22Rv1 (cell line): ENCODE data around the gene ZFYVE26.

Source experiments
- H3K27ac ChIP-seq: fragments of 450-650 bp; 2 replicates; pipeline ENCODE4 v1.5.1; 2017
- ZFX ChIP-seq: fragments of 450-650 bp; IDR thresholded peaks from 2 replicates; pipeline ENCODE4 v1.6.1; 2017; ENCODE audit warnings: antibody characterized with exemption, borderline replicate concordance
- TF ChIP-seq, protein P1 (sequence below): fragments of 450-650 bp; IDR thresholded peaks from 2 replicates; pipeline ENCODE4 v1.5.1; 2017; ENCODE audit warnings: mild to moderate bottlenecking

The ZFYVE26 gene

DNA sequence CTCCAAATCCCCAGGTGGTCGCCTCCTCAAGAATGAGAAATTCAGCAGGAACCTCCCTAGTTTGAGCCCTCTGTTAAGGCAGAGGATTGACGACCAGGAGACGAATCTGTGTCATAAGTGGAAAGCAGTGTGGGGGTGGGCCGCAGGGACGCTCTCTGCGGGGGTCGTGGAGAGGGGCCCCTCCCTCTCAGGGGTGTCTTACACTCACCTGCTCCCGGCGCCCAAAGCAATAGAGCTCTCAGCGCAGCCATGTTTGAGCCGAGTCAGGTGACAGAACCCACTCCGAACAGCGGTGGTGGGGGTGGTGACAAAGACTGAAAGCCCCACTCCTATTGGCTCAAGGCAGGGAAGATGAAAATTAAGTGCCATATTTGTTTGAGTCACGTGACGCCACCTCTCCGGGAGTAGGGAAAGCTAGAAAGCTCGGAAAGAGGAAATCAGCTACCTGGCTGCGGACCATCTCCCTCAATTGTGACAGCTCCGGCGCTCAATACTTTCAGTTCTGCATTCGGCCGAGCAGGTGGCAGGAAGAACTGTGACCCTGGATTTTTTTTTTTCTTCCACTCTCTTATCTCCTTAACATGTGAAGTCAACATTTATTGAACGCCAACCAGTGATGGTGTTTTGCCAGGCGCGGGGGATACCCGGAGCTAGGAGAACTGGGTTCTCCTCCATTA, at the start of gene ZFYVE26:
ZFYVE26 (minus strand) TSS at position 265 of the 677 bp plus-strand sequence. CDS start 627 bp downstream, outside the sequence.
- TF ChIP-seq ZFX: no peak
- TF ChIP-seq, protein P1, sequence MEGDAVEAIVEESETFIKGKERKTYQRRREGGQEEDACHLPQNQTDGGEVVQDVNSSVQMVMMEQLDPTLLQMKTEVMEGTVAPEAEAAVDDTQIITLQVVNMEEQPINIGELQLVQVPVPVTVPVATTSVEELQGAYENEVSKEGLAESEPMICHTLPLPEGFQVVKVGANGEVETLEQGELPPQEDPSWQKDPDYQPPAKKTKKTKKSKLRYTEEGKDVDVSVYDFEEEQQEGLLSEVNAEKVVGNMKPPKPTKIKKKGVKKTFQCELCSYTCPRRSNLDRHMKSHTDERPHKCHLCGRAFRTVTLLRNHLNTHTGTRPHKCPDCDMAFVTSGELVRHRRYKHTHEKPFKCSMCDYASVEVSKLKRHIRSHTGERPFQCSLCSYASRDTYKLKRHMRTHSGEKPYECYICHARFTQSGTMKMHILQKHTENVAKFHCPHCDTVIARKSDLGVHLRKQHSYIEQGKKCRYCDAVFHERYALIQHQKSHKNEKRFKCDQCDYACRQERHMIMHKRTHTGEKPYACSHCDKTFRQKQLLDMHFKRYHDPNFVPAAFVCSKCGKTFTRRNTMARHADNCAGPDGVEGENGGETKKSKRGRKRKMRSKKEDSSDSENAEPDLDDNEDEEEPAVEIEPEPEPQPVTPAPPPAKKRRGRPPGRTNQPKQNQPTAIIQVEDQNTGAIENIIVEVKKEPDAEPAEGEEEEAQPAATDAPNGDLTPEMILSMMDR: no peak
- H3K27ac ChIP-seq: peak within 1 kb of the TSS; percentile 80

DNA sequence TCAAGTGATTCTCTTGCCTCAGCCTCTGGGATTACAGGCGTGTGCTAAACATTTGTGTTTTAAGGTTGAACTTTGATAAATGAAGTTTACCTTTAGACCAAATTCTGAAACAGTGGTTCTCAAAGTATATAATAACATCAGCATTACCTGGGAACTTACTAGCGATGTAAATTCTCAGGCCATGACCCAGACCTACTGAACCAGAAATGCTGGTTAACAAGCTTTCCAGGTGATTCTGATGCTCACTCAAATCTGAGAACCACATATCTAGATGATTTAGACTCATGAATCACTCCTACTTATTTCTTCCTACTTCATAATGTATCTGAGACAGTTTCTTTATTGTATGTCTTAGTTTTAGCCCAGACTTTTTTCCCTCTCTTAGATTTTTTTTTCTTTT, 46.8 kb upstream of the ZFYVE26 start:
- TF ChIP-seq, protein P1: no peak
- TF ChIP-seq ZFX: no peak

DNA sequence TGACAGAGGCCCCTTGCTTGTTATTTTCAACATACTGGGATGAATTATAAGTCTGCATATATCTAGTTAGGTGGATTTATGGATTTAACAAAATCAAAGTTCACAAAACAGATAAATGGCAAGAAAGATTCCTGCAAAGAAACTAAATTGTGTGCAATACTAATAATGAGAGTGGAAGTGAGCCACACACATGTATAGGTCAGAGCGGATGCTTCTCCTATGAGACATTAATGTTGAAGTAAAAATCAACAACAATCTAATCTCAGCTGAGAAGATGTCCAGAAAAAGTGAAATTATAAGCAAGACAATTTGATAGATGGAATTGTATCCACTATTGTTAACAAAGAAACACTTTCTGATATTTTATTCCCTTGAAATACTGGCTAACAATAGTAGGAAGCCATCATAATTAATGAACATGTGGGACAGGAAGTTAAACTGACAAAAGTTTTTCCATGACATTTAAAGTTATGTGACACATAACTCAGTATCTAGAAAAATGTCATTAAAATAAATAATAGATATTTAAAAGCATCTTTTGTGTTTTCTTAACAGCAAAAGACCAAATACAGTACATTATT, 42.9 kb upstream of the ZFYVE26 start:
- no peak for TF ChIP-seq ZFX
- TF ChIP-seq, protein P1: no peak
- no peak overlapping the region for H3K27ac ChIP-seq

More for the DNA sequence above, 46.8 kb upstream of the ZFYVE26 start:
- no peak overlapping the region for H3K27ac ChIP-seq

DNA sequence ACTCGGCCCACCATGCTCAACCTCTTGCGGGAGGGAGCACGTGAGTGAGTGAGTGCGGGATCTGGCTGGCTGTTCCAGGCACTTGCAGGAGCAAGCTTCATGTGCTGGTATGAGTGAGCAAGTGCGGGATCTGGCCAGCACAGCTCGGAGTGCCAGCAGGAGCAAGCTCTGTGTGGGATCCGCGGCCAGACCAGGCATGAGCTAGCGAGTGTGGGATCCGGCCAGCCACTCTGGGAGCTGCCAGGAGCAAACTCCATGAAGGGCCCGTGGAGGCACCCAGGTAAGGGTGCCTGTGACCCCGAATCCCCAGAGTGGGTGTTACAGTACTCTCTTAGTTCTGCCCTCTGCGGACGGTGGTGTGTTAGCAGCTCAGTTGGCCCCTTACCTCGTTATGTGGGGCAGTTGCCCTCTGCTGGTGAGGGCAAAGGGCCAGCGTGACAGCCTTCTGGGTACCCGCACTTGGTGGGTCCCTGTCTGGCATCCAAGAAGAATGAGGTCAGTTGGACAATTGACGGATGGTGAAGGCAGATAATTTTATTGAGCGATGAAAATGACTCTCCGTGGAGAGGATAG, 41.5 kb upstream of the ZFYVE26 start:
- no peak overlapping the region for H3K27ac ChIP-seq
- TF ChIP-seq, protein P1: peak; percentile 13; the same call in 1 of the 2 replicates
- no peak for TF ChIP-seq ZFX

DNA sequence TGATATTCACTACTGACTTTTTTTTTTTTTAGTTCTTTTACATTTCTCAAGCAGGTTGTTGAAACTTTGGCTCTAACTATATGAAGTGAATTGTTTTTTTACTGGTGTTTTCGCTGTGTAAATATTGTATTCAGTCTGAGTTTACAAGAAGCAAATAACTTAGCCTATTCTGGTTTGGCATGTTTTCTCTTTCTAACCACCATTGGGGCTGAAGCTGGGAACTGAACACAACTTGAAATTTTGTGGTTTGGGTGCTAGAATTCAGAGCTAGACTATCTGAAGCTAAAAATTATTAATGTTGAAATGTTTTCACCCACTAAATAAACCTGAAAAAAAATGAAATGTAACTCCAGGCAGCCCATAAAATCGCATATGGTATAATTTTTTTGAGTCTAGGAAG, 40.4 kb upstream of the ZFYVE26 start:
- peak overlapping the region; percentile 43 for H3K27ac ChIP-seq
- TF ChIP-seq, protein P1: no peak
- no peak for TF ChIP-seq ZFX

DNA sequence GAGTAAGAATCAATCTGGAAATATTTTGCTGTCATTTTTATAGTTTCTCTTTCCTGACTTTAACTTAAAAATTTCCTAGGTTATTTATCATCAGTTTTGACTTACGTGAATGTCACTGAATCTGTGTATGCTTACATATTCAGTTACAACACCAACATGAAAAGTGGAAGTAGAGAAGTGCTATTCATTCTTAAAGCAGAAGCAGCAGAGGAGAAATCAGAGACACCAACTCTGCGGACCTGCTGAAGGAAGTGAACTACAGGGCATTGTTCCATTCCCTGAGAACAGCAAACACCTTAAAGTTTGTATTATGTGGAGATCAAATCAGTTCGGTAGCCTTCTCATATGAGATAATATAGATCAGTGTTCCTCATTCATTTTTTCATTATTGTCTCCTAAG, 37.3 kb upstream of the ZFYVE26 start:
- H3K27ac ChIP-seq: peak overlapping the region; percentile 25; the same call in 1 of the 2 replicates
- no peak for TF ChIP-seq ZFX
- TF ChIP-seq, protein P1: no peak

DNA sequence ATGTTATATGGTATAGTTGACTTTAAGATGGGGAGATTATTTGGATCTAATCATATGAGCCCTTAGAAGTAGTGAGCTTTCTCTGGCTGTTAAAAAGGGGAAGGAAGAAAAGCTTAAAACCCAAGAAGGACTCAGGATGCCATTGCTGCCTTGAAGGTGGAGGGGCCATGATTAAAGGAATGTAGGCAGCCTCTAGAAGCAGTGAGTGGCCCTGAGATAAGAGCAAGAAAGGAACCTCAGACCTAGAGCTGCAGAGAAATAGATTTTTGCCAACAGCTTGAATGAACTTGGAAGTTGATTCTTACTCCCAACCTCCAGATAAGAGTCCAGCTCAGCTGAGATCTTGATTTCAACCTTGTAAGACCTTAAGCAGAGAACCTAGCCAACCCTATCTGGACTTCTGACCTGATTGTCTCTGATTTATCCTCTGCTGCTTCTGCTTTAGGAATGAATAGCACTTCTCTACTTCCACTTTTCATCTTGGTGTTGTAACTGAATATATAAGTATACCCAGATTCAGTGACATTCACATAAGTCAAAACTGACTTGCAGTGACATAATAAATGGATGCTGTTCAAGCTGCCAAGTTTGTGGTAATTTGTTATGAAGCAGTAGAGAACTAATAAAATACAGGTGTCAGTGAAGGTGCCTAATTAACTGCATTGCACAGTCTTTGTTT, 36.7 kb upstream of the ZFYVE26 start:
- TF ChIP-seq, protein P1: no peak
- TF ChIP-seq ZFX: no peak
- H3K27ac ChIP-seq: peak overlapping the region; percentile 25; the same call in 1 of the 2 replicates
